NCI-H128 (cell line): ENCODE data around the gene LGR4.

Experiments used
- DNase-seq: peaks from one replicate; lab custom pipeline; 2025; ENCODE audit not compliant: unreplicated experiment; lab: John Stamatoyannopoulos, UW

The LGR4 gene

GRCh38 chr11:27431808-27432207, 40.8 kb downstream of the LGR4 start:
- no peak for DNase-seq

GRCh38 chr11:27429761-27430393, 42.7 kb downstream of the LGR4 start:
- no peak for DNase-seq

GRCh38 chr11:27427183-27427980, 45.2 kb downstream of the LGR4 start:
- no peak for DNase-seq

- no peak for DNase-seq
Measured at GRCh38 chr11:27425814-27426213, 46.8 kb downstream of the LGR4 start.

- no peak for DNase-seq
Measured at GRCh38 chr11:27423125-27423524, 49.5 kb downstream of the LGR4 start.

- DNase-seq: no peak
Measured at GRCh38 chr11:27421819-27422494, 50.6 kb downstream of the LGR4 start.

GRCh38 chr11:27420722-27421572, 51.6 kb downstream of the LGR4 start:
- no peak for DNase-seq

- no peak for DNase-seq
Measured at GRCh38 chr11:27420217-27420616, 52.4 kb downstream of the LGR4 start.

GRCh38 chr11:27418356-27418755, 54.2 kb downstream of the LGR4 start:
- no peak for DNase-seq

GRCh38 chr11:27416568-27417176, 55.9 kb downstream of the LGR4 start:
- DNase-seq: no peak

GRCh38 chr11:27414644-27415043, 57.9 kb downstream of the LGR4 start:
- no peak for DNase-seq

GRCh38 chr11:27413218-27413617, 59.4 kb downstream of the LGR4 start:
- no peak for DNase-seq

- no peak for DNase-seq
Measured at GRCh38 chr11:27412192-27412691, 60.3 kb downstream of the LGR4 start.

- no peak for DNase-seq
Measured at GRCh38 chr11:27411328-27411727, 61.3 kb downstream of the LGR4 start.

GRCh38 chr11:27410272-27410671, 62.3 kb downstream of the LGR4 start:
- DNase-seq: no peak

- DNase-seq: no peak
Measured at GRCh38 chr11:27409742-27410141, 62.8 kb downstream of the LGR4 start.

GRCh38 chr11:27409049-27409448, 63.5 kb downstream of the LGR4 start:
- DNase-seq: no peak

- DNase-seq: no peak
Measured at GRCh38 chr11:27408246-27408800, 64.3 kb downstream of the LGR4 start.

- DNase-seq: no peak
Measured at GRCh38 chr11:27406498-27407354, 65.9 kb downstream of the LGR4 start.
